Thyroid gland (tissue), 4 donors: ENCODE results near the gene ABHD12. TPM values are rescaled to one million over a fixed set of nuclear protein-coding genes. Genes with fewer than 3 reads are reported as not detected.

ENCODE experiments used
- DNase-seq, 2 donors: peaks; one replicate each; pipeline ENCODE4 v3.0.0-alpha.2; 2019
- H3K27ac ChIP-seq, 3 donors: fragments of 200-600 bp; sonication (generic); 1 replicate in 2 of 3; 2 replicates in 1 of 3; pipeline ENCODE4 v1.5.1; 2016 to 2019; ENCODE audit warnings: mild to moderate bottlenecking in 1 of 3, moderate library complexity in 1 of 3
- H3K27me3 ChIP-seq: fragments of 200-600 bp; sonication (generic); one replicate; pipeline ENCODE4 v1.5.1; 2019
- H3K36me3 ChIP-seq, 2 donors: fragments of 200-600 bp; sonication (generic); one replicate each; pipeline ENCODE4 v1.5.1; 2016 to 2019
- H3K4me1 ChIP-seq, 2 donors: fragments of 200-600 bp; sonication (generic); one replicate each; pipeline ENCODE4 v1.5.1; 2017 to 2019
- H3K4me3 ChIP-seq, 3 donors: fragments of 200-600 bp; sonication (generic); replicated peaks in 1 of 3; 1 replicate in 2 of 3; 2 replicates in 1 of 3; pipeline ENCODE4 v1.5.1; 2016; ENCODE audit warnings: mild to moderate bottlenecking in 1 of 3
- H3K9me3 ChIP-seq: fragments of 200-600 bp; sonication (generic); one replicate; pipeline ENCODE4 v1.5.1; 2017
- CTCF ChIP-seq, 6 experiments: fragments of 200-600 bp in 3 of 6; fragments of 450-650 bp in 3 of 6; sonication (generic) in 3 of 6; IDR thresholded peaks; one replicate each; pipeline ENCODE4 v1.5.1; 2016 to 2019; ENCODE audit warnings: antibody characterized with exemption in 6 of 6, mild to moderate bottlenecking in 2 of 6, inconsistent platforms in 1 of 6, moderate library complexity in 1 of 6
- POLR2A ChIP-seq, 2 donors: fragments of 450-650 bp; IDR thresholded peaks; one replicate each; pipeline ENCODE4 v1.6.1; 2017; ENCODE audit warnings: antibody characterized with exemption in 2 of 2, mild to moderate bottlenecking in 2 of 2, moderate library complexity in 1 of 2
- WGBS, 2 donors: methylation state at CpG; one replicate each; pipeline ENCODE4 v1.1.5; 2017; 5-methylcytosine and 5-hydroxymethylcytosine counted together
- intact Hi-C: fragments of 100-400 bp; cut with DNase I; formaldehyde crosslinking; loops from one replicate; pipeline ENCODE4 v1.15.1; 2023
- total RNA-seq, 4 donors: library from RNA; depleted of rRNA; stranded (reverse); fragments of >200 nt; gene quantifications; one replicate each; pipeline ENCODE4 v1.2.3, GENCODE V29; 2016

Gene ABHD12
- total RNA-seq, 4 donors from 2014 or later: 103 to 212 (median 179) TPM

- intact Hi-C loops: loop anchor here (5.0 to 10.0 kb wide), 2 partner anchors 65 to 97 kb away; no protein-coding TSS in a partner anchor
Measured at GRCh38 chr20:25299806-25300205, 90.8 kb downstream of the ABHD12 start.

GRCh38 chr20:25297141-25297905 lies 93.3 kb downstream of the ABHD12 start:
- intact Hi-C loops: loop anchor here (10.0 kb wide), 1 partner anchor 63 kb away; no protein-coding TSS in a partner anchor
- H3K4me1 ChIP-seq: peaks cover 7 to 9% of the 10 kb centered on the region in 2 donors
- no peaks in the 10 kb centered on the region for H3K9me3 ChIP-seq
- peaks cover 4 to 10% of the 10 kb centered on the region in 2 donors for H3K36me3 ChIP-seq
- no peak for DNase-seq
- no peak overlapping the region for H3K27ac ChIP-seq
- TF ChIP-seq CTCF (IDR thresholded peaks at IDR 0.05): no peak
- TF ChIP-seq POLR2A (IDR thresholded peaks at IDR 0.05): no peak
- 86 to 88% methylated on average over 5 to 10 of the region's 10 CpGs for WGBS, 2 donors
- no peak overlapping the region for H3K4me3 ChIP-seq
- no peaks in the 10 kb centered on the region for H3K27me3 ChIP-seq

More at GRCh38 chr20:25299806-25300205, 90.8 kb downstream of the ABHD12 start:
- WGBS, 2 donors: 88 to 93% methylated on average over 9 of the region's 9 CpGs
- DNase-seq: no peak
- TF ChIP-seq POLR2A (IDR thresholded peaks at IDR 0.05): no peak
- TF ChIP-seq CTCF (IDR thresholded peaks at IDR 0.05): no peak
- H3K27me3 ChIP-seq: no peaks in the 10 kb centered on the region
- peaks cover 1 to 9% of the 10 kb centered on the region in 2 donors for H3K4me1 ChIP-seq
- no peak overlapping the region for H3K4me3 ChIP-seq
- H3K9me3 ChIP-seq: no peaks in the 10 kb centered on the region
- peaks cover 4 to 22% of the 10 kb centered on the region in 2 donors for H3K36me3 ChIP-seq
- H3K27ac ChIP-seq: no peak overlapping the region

GRCh38 chr20:25296094-25297093 lies 94.2 kb downstream of the ABHD12 start:
- Histone ChIP-seq H3K27me3 (no peaks in the 10 kb centered on the region), H3K4me1 (peaks cover 7 to 9% of the 10 kb centered on the region in 2 donors), H3K4me3 (no peak overlapping the region), H3K9me3 (no peaks in the 10 kb centered on the region), H3K27ac (no peak overlapping the region), H3K36me3 (peaks cover 5% of the 10 kb centered on the region in 2 donors)
- TF ChIP-seq POLR2A (IDR thresholded peaks at IDR 0.05) (no peak), CTCF (IDR thresholded peaks at IDR 0.05) (peak in 2 of 6 experiments; percentile 36)
- peak in 1 of 2 donors; percentile 31 for DNase-seq
- intact Hi-C loops: loop anchor here (10.0 kb wide), 1 partner anchor 62 kb away; no protein-coding TSS in a partner anchor
- WGBS, 2 donors: 86 to 89% methylated on average over 22 to 24 of the region's 24 CpGs

- intact Hi-C loops: loop anchor here (10.0 kb wide), 1 partner anchor 61 kb away; no protein-coding TSS in a partner anchor
Measured at GRCh38 chr20:25295386-25296093, 95.1 kb downstream of the ABHD12 start.

More at GRCh38 chr20:25295386-25296093, 95.1 kb downstream of the ABHD12 start:
- Histone ChIP-seq H3K9me3 (no peaks in the 10 kb centered on the region), H3K27me3 (no peaks in the 10 kb centered on the region), H3K4me3 (no peak overlapping the region), H3K27ac (peak overlapping the region in 1 of 3 donors; percentile 29), H3K36me3 (peaks cover 3 to 13% of the 10 kb centered on the region in 2 donors), H3K4me1 (peaks cover 7 to 9% of the 10 kb centered on the region in 2 donors)
- WGBS, 2 donors: 73 to 83% methylated on average over 7 to 10 of the region's 10 CpGs
- peak in 1 of 2 donors; percentile 44 for DNase-seq
- TF ChIP-seq POLR2A (IDR thresholded peaks at IDR 0.05) (no peak), CTCF (IDR thresholded peaks at IDR 0.05) (no peak)
